Measurements from ENCODE around the gene LIPC. TPM values are rescaled to one million over a fixed set of nuclear protein-coding genes. Genes with fewer than 3 reads are reported as not detected.

Gene LIPC
- total and polyA plus RNA-seq, 2 donors (not counting 3 experiments of a cell fraction or from before 2014, with no cell fraction given): not detected

DNA sequence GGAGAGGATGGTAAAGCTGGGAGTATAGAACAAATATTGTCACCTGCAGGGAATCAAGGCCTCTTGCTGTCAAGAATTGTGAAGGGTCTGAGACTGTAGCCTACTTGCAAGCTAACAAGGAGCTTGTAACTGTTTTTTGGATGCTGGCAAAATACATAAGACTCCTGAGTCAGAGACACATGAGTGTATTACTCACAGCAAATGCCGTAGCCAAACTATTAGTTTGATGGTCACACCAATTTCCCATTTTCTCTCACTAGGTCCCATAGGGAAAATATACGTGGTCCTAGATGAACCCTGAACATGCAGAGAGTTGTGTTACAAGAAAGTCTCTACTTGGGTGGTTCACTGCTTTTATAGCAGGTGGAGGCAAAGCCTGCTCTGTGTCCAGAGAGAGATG lies 44.7 kb upstream of the LIPC start:
- no peak overlapping the region for H3K9ac ChIP-seq (replicated peaks; ENCODE audit: extremely low read depth, insufficient read depth, low read length)
- H3K4me3 ChIP-seq (replicated peaks in 1 of 3; ENCODE audit: insufficient read depth in 1 of 3, low read depth in 1 of 3, low read length in 3 of 3): no peak overlapping the region
- intact Hi-C loops (cut with micrococcal nuclease) (no loop called here), dilution Hi-C loops (cut with MboI; ENCODE audit: extremely low pct_ligation_motif_present, low sequenced_read_pairs) (no loop called here)
- no peak overlapping the region for H2AFZ ChIP-seq (ENCODE audit: low read depth, low read length)
- DNase-seq (ENCODE audit: low read depth, low spot score) (no peak), FAIRE-seq (no peak)
- no peaks in the 10 kb centered on the region for H3K36me3 ChIP-seq (ENCODE audit: control insufficient read depth in 2 of 2, extremely low read depth in 1 of 2, insufficient read depth in 2 of 2, low read length in 2 of 2)
- ChIA-PET POLR2A (interaction anchor here (0.6 kb wide), 1 partner anchor 160 kb away, joined by 5 read pairs; no protein-coding TSS in a partner anchor), CTCF (no interaction called here)
- H3K79me2 ChIP-seq (ENCODE audit: control insufficient read depth, insufficient read depth, low read length): no peaks in the 10 kb centered on the region
- no peaks in the 10 kb centered on the region for H3K4me1 ChIP-seq (ENCODE audit: control insufficient read depth, extremely low read depth, insufficient read depth, low read length)
- no peak overlapping the region for H3K27ac ChIP-seq (ENCODE audit: insufficient read depth, low read depth, low read length)
- no peaks in the 10 kb centered on the region for H3K9me3 ChIP-seq (replicated peaks; ENCODE audit: control insufficient read depth, insufficient read depth, low read length)
- no peaks in the 10 kb centered on the region for H4K20me1 ChIP-seq (replicated peaks; ENCODE audit: control insufficient read depth, extremely low read depth, insufficient read depth, low read length)
- BruUV-seq (replicated peaks): no TSS peak
- no peak for TF ChIP-seq POLR2AphosphoS5 (IDR thresholded peaks at IDR 0.05; ENCODE audit: insufficient read depth, low read depth, low read length)
- TF ChIP-seq POLR2A (IDR thresholded peaks at IDR 0.05; ENCODE audit: low read depth, low read length): no peak
- no peak for TF ChIP-seq JUN (IDR thresholded peaks at IDR 0.05; ENCODE audit: borderline replicate concordance, insufficient read depth, insufficient read length, low read depth)
- TF ChIP-seq GATA2 (IDR thresholded peaks at IDR 0.05; ENCODE audit: insufficient read depth, insufficient read length, low read depth, low read length): no peak
- TF ChIP-seq EZH2 (IDR thresholded peaks at IDR 0.05; ENCODE audit: borderline replicate concordance, low read depth, low read length, severe bottlenecking): no peak
- H3K4me2 ChIP-seq (ENCODE audit: insufficient read depth, low read length): no peak overlapping the region
- H3K27me3 ChIP-seq (ENCODE audit: control insufficient read depth in 2 of 2, insufficient read depth in 2 of 2, low read length in 2 of 2): peaks cover 3 to 11% of the 10 kb centered on the region in 2 experiments
- no peaks in the 10 kb centered on the region for H3K9me1 ChIP-seq (replicated peaks; ENCODE audit: control insufficient read depth, extremely low read depth, insufficient read depth, low read length)

DNA sequence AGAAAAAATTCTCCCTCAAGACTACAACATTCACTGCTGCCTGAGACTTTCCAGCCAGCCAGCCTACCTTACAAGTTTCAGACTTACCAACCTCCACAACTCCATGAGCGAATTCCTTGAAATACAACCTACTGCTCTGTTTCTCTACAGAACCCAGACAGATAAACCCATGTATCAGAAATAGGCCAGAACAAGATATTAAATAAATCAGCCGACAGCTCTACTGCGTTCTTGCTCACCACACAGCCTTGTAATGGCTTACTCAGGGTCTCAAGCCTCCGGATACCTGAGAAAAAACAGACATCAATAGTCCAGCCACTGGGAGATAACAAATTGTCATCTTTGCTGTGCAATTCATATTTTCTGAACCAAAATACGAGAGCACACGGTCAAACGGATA lies 43.6 kb upstream of the LIPC start:
- H3K4me1 ChIP-seq (ENCODE audit: control insufficient read depth, extremely low read depth, insufficient read depth, low read length): no peaks in the 10 kb centered on the region
- peaks cover 3 to 13% of the 10 kb centered on the region in 2 experiments for H3K27me3 ChIP-seq (ENCODE audit: control insufficient read depth in 2 of 2, insufficient read depth in 2 of 2, low read length in 2 of 2)
- H3K36me3 ChIP-seq (ENCODE audit: control insufficient read depth in 2 of 2, extremely low read depth in 1 of 2, insufficient read depth in 2 of 2, low read length in 2 of 2): no peaks in the 10 kb centered on the region
- FAIRE-seq (no peak), DNase-seq (ENCODE audit: low read depth, low spot score) (no peak)
- H4K20me1 ChIP-seq (replicated peaks; ENCODE audit: control insufficient read depth, extremely low read depth, insufficient read depth, low read length): no peaks in the 10 kb centered on the region
- BruUV-seq (replicated peaks): no TSS peak
- H3K4me2 ChIP-seq (ENCODE audit: insufficient read depth, low read length): no peak overlapping the region
- no peaks in the 10 kb centered on the region for H3K79me2 ChIP-seq (ENCODE audit: control insufficient read depth, insufficient read depth, low read length)
- H3K27ac ChIP-seq (ENCODE audit: insufficient read depth, low read depth, low read length): no peak overlapping the region
- no peak for TF ChIP-seq EZH2 (IDR thresholded peaks at IDR 0.05; ENCODE audit: borderline replicate concordance, low read depth, low read length, severe bottlenecking)
- TF ChIP-seq GATA2 (IDR thresholded peaks at IDR 0.05; ENCODE audit: insufficient read depth, insufficient read length, low read depth, low read length): no peak
- TF ChIP-seq JUN (IDR thresholded peaks at IDR 0.05; ENCODE audit: borderline replicate concordance, insufficient read depth, insufficient read length, low read depth): no peak
- TF ChIP-seq, protein P1, sequence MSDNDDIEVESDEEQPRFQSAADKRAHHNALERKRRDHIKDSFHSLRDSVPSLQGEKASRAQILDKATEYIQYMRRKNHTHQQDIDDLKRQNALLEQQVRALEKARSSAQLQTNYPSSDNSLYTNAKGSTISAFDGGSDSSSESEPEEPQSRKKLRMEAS (IDR thresholded peaks at IDR 0.05; ENCODE audit: insufficient read depth, insufficient read length): no peak
- TF ChIP-seq POLR2AphosphoS5 (IDR thresholded peaks at IDR 0.05; ENCODE audit: insufficient read depth, low read depth, low read length): no peak
- no peak for TF ChIP-seq POLR2A (IDR thresholded peaks at IDR 0.05; ENCODE audit: low read depth, low read length)
- TF ChIP-seq, protein P2, sequence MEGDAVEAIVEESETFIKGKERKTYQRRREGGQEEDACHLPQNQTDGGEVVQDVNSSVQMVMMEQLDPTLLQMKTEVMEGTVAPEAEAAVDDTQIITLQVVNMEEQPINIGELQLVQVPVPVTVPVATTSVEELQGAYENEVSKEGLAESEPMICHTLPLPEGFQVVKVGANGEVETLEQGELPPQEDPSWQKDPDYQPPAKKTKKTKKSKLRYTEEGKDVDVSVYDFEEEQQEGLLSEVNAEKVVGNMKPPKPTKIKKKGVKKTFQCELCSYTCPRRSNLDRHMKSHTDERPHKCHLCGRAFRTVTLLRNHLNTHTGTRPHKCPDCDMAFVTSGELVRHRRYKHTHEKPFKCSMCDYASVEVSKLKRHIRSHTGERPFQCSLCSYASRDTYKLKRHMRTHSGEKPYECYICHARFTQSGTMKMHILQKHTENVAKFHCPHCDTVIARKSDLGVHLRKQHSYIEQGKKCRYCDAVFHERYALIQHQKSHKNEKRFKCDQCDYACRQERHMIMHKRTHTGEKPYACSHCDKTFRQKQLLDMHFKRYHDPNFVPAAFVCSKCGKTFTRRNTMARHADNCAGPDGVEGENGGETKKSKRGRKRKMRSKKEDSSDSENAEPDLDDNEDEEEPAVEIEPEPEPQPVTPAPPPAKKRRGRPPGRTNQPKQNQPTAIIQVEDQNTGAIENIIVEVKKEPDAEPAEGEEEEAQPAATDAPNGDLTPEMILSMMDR (IDR thresholded peaks at IDR 0.05; ENCODE audit: extremely low read depth in 1 of 2, insufficient read depth in 1 of 2, low read depth in 1 of 2, low read length in 2 of 2): no peak
- TF ChIP-seq FOS (IDR thresholded peaks at IDR 0.05; ENCODE audit: borderline replicate concordance, insufficient read depth, low read length): no peak
- TF ChIP-seq MYC (IDR thresholded peaks at IDR 0.05; ENCODE audit: low read depth, low read length): no peak
- H3K9ac ChIP-seq (replicated peaks; ENCODE audit: extremely low read depth, insufficient read depth, low read length): no peak overlapping the region
- dilution Hi-C loops (cut with MboI; ENCODE audit: extremely low pct_ligation_motif_present, low sequenced_read_pairs): no loop called here
- H3K9me3 ChIP-seq (replicated peaks; ENCODE audit: control insufficient read depth, insufficient read depth, low read length): no peaks in the 10 kb centered on the region
- ChIA-PET POLR2A (no interaction called here), CTCF (no interaction called here)
- intact Hi-C loops (cut with micrococcal nuclease): no loop called here
- H3K9me1 ChIP-seq (replicated peaks; ENCODE audit: control insufficient read depth, extremely low read depth, insufficient read depth, low read length): no peaks in the 10 kb centered on the region
- no peak overlapping the region for H2AFZ ChIP-seq (ENCODE audit: low read depth, low read length)
- no peak overlapping the region for H3K4me3 ChIP-seq (replicated peaks in 1 of 3; ENCODE audit: insufficient read depth in 1 of 3, low read depth in 1 of 3, low read length in 3 of 3)

Measured in endothelial cell of umbilical vein (primary cell).